Erythroblast (primary cell): ENCODE measurements around the gene NEU4.

Experiments
- GATA1 ChIP-seq: IDR thresholded peaks from 2 replicates; pipeline ENCODE4 v1.6.1; 2011; ENCODE audit warnings: low read depth, mild to moderate bottlenecking, control low read depth, low read length, moderate library complexity
- POLR2A ChIP-seq: IDR thresholded peaks from 2 replicates; pipeline ENCODE4 v1.6.1; 2011; ENCODE audit warnings: mild to moderate bottlenecking, low read length

DNA sequence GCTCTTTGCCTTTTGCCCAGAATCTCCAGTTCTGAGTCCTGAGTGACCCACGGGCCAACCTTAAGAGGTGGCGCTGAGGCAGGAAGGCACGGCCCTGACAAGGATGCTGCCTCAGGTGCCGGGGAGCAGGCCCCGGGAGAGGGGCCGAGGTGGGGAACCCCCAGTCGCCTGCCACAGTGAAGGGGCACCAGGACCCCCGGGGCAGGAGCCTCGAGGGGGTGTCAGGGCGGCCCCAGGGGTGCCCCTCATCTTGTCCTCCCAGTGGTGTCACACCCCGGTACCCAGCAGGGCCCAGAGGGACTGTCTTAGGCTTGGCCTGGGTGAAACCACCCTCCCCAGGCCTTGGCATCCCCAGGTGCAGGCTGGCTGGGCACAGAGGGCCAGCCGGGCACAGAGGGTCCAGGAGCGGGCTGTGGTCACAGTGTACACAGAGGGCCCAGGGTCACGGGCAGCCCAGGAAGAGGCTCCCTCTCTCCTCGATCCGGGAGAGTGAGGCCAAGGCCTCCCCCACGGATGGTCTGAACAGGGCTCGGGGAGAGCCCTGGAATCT lies 48.7 kb downstream of the NEU4 start:
- TF ChIP-seq POLR2A (no peak), GATA1 (no peak)
